HG03575 (cell line): ENCODE data around the gene KLRC1.
"Not testable (repeated sequence)": the region's sequence is repeated elsewhere in the genome, so short reads cannot be mapped to it uniquely, and the experiment has no call there.

ENCODE experiments used
- ATAC-seq: cut with Tn5 transposase; IDR thresholded peaks from one replicate; pipeline ENCODE4 v1.9.1; 2021; ENCODE audit not compliant: unreplicated experiment, insufficient number of reproducible peaks, low FRiP score; ENCODE audit errors: extremely low read depth

Gene KLRC1

DNA sequence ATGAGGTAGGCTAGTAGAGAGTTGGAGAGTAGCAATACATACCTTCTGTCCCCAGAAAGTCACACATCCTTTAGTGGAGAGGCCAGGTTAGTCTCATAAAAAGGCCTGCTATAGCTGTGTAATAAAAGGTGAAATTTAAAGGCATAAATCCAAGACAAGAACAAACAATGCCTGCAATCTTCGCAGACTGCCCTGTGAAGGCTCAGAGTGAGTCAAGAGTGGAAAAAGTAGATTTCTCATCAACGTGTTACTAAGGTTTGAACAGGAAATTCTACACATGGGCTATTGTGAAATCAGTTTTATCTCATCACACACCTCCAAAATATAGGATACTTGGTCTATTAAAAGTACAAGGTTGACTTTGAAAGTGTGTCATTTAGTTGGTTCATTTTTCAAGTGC is at the start of gene KLRC1:
TSS of gene KLRC1 (minus strand) at position 222 of the 400 bp plus-strand sequence. CDS start 2,221 bp downstream, outside the sequence.
- ATAC-seq = no peak

DNA sequence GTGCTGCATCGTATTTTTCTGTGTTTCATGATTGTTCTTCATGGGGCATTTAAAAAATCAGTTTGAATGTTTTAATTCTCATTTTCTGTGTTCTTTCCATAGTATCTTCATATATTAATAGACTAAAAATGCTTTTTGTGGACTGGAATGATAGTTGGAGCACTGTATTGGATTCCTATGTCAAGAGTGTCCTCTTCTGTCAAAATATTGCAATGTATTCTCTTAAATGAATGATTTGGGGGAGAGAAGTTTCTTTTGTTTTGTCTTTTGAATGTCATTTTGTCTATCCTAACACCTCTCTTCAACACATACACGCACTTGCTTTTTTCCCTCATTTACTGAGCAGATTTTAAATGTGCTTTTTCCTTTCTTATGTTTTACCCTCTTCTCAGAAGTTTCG is 47.9 kb upstream of the KLRC1 start:
- ATAC-seq = no peak

- ATAC-seq = no peak
These were observed 44.9 kb upstream of the KLRC1 start for GRCh38 chr12:10498042-10498441.

- no peak for ATAC-seq
These were observed 44.4 kb upstream of the KLRC1 start for GRCh38 chr12:10497602-10498001.

DNA sequence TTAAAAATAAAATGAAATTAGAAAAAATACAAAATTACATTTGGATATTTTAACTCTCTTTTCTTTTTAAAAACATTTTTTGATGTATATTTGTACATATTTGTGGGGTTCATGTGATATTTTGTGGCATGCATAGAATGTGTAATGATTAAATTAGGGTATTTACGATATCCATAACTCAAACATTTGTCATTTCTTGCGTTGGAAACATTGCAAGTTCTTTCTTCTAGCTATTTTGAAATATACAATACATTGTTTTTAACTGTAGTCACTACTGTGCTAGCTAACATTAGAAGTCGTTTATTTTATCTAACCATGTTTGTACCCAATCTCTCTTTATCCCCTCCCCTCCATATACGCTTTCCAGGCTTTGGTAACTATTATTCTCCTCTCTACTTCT is 38.6 kb upstream of the KLRC1 start:
- ATAC-seq = no peak

DNA sequence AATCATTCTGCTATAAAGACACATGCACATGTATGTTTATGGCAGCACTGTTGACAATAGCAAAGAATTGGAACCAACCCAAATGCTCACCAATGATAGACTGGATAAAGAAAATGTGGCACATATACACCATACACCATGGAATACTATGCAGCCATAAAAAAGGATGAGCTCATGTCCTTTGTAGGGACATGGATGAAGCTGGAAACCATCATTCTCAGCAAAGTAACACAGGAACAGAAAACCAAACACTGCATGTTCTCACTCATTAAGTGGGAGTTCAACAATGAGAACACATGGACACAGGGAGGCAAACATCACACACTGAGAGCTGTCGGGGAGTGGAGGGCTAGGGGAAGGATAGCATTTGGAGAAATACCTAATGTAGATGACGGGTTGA is 34.2 kb upstream of the KLRC1 start:
- ATAC-seq = not testable (repeated sequence)

GRCh38 chr12:10481901-10482300 is 28.7 kb upstream of the KLRC1 start:
- ATAC-seq = not testable (repeated sequence)

- ATAC-seq = not testable (repeated sequence)
These were observed 19.6 kb upstream of the KLRC1 start for GRCh38 chr12:10472808-10473207.

DNA sequence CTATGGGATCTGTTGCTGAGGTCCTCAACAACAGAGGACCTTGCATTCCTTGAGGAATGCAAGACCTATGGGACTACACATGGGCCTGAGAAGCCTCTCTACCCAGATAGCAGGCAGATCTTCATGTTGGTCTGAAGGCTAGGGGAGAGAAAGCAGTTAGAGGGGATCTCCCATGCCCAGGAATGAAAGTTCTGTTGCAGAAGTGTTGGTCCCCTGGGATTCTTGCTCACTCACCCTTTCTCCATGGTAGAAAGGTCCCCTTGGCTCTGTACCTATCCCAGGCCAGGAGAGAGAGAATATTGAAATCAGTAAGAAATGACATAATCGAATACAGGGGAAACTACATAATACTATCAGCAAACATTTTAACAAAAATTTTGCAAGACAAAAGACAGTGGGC is 16.5 kb upstream of the KLRC1 start:
- no peak for ATAC-seq

- ATAC-seq = no peak
These were observed 13.1 kb upstream of the KLRC1 start for GRCh38 chr12:10466311-10466710.

DNA sequence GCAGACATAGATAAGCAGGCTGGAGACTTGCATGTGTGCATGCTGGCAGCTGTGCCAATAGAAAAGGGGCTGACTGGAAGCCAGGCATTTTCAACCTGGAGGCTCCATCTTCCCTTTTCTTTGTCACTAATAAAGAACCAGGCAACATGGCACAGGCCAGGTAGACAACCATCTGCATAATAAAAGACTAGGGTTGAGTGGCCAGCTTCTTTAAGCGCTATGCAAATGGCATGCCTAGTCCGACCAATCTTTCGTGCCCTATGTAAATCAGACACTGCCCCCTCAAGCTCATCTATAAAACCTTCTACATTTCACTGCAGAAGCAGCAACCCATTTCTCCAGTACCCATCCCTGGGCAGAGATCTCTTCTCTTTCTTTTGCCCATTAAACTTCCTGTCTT is 4.6 kb upstream of the KLRC1 start:
- ATAC-seq = no peak

GRCh38 chr12:10456856-10457255 is 3.7 kb upstream of the KLRC1 start:
- no peak for ATAC-seq

GRCh38 chr12:10455766-10456165 is 2.6 kb upstream of the KLRC1 start:
- no peak for ATAC-seq

DNA sequence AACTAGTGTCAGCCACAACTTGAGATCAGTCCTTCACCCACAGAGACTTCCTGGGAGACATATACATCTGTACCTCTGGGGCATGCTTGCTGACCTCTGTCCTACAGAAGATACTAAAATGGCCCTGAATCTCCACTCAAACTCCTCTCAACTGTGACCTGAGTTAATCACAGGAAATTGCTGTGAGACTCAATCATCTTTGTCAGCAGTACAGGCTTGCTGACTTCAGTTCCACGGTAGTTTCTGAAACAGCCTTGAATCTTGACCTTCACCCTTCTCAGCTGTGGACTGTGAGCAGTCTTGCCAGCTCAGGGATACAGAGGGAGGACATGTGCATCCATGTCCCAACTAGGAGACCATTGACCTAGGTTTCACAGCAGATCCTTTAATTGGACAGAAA is 1.4 kb upstream of the KLRC1 start:
- no peak for ATAC-seq

- ATAC-seq = no peak
These were observed 4.9 kb downstream of the KLRC1 start for GRCh38 chr12:10448236-10448635.

DNA sequence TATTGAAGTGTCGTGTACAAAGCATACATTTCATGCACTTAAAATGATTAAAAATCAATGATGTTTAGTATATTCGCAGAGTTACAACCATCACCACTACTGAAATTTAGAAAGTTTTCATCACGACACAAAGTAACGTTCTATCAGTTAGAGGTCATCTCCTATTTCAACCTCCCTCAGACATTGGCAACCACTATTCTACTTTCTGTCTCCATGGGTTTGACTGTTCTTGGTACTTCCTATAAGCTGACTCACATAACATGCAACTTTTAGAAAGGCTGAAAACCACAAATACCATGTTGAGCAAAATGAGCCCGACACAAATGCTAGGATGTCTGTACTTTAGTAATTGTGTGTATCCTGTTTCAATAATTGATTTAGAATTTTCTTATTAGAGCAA is 7.1 kb downstream of the KLRC1 start:
- not testable (repeated sequence) for ATAC-seq

GRCh38 chr12:10441144-10441543 is 12.0 kb downstream of the KLRC1 start:
- ATAC-seq = not testable (repeated sequence)

DNA sequence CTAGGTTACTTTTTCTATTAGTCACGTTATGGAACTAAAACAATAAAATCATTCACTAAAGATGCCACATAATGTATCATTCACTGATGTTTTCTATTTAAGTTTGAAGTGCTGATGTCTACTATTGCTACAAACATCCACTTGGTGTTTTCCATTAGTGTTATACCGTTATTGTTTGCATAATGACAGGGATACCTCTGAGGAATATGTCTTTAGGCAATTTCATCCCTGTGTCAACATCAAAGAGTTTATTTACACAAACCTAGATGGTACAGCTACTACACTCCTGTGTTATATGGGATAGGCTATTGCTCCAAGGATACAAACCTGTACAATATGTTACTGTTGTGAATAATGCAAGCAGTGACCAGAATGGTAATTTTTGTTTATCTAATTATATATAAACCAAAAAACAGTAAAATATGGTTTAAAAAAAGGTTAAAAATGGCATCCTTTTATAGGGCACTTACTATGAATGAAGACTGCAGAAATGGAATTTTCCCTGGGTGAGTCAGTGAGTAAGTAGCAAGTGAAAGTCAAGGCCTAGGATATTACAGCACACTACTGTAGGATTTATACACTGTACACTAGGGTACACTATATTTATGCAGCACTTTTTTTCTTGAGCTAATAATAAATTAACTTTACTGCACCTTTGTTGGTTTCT is 13.4 kb downstream of the KLRC1 start:
- not testable (repeated sequence) for ATAC-seq

DNA sequence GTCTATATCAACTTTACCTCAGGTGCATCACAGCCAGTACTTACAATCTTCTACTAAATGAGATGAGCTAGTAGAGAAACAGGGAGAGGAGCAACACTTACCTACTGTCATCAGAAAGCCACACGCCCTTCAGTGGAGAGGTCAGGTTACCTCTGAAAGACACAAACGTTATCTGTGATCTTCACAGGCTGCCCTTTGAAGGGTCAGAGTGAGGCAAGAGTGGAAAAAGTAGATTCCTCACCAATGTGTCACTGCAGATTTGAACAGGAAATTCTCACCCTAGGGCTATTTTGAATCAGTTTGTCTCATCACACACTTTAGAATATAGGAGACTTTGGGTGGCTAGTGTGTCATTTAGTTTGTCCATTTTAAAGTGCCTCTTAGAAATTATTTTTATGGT is 15.6 kb downstream of the KLRC1 start:
- not testable (repeated sequence) for ATAC-seq

- not testable (repeated sequence) for ATAC-seq
These were observed 17.4 kb downstream of the KLRC1 start, which contains the start of gene KLRC2 for GRCh38 chr12:10435816-10436215. Gene KLRC2 (minus strand): TSS chr12:10436010. CDS start chr12:10435986, 24 bp downstream.

- ATAC-seq = not testable (repeated sequence)
These were observed 22.6 kb downstream of the KLRC1 start for GRCh38 chr12:10430623-10431022.
